Prostate gland (tissue), 2 donors: ENCODE measurements around the gene PCP2. TPM values are rescaled to one million over a fixed set of nuclear protein-coding genes. Genes with fewer than 3 reads are reported as not detected.

Source experiments
- DNase-seq: peaks from one replicate; pipeline ENCODE4 v3.0.0-alpha.2; 2019; ENCODE audit warnings: low spot score
- H3K27ac ChIP-seq, 2 donors: fragments of 200-600 bp; sonication (generic); 2 replicates each; pipeline ENCODE4 v1.5.1; 2017 to 2019
- H3K27me3 ChIP-seq: fragments of 200-600 bp; sonication (generic); replicated peaks from 2 replicates; pipeline ENCODE4 v1.5.1; 2019; ENCODE audit not compliant: insufficient read depth
- H3K36me3 ChIP-seq, 2 donors: fragments of 200-600 bp; sonication (generic); 1 replicate in 1 of 2; 2 replicates in 1 of 2; pipeline versions ENCODE4 v1.5.1 to v1.8.1; 2017 to 2019
- H3K4me1 ChIP-seq: fragments of 200-600 bp; sonication (generic); replicated peaks from 2 replicates; pipeline ENCODE4 v1.5.1; 2019
- H3K4me3 ChIP-seq, 2 donors: fragments of 200-600 bp; sonication (generic); 2 replicates each; pipeline ENCODE4 v1.5.1; 2017 to 2019
- H3K9me3 ChIP-seq: fragments of 200-600 bp; sonication (generic); 2 replicates; pipeline ENCODE4 v1.5.1; 2017
- CTCF ChIP-seq, 4 experiments: fragments of 200-600 bp in 2 of 4; fragments of 450-650 bp in 2 of 4; sonication (generic) in 2 of 4; IDR thresholded peaks; 1 replicate in 3 of 4; 2 replicates in 1 of 4; pipeline ENCODE4 v1.5.1; 2016 to 2019; ENCODE audit warnings: antibody characterized with exemption in 4 of 4, mild to moderate bottlenecking in 2 of 4, moderate library complexity in 2 of 4
- POLR2A ChIP-seq: fragments of 450-650 bp; IDR thresholded peaks from one replicate; pipeline ENCODE4 v1.6.1; 2016; ENCODE audit warnings: antibody characterized with exemption, mild to moderate bottlenecking
- POLR2AphosphoS5 ChIP-seq: sonication (generic); formaldehyde crosslinking; IDR thresholded peaks from one replicate; pipeline ENCODE4 v1.6.1; 2017; ENCODE audit warnings: antibody characterized with exemption
- WGBS: methylation state at CpG from one replicate; pipeline ENCODE4 v1.1.5; 2018; 5-methylcytosine and 5-hydroxymethylcytosine counted together
- intact Hi-C: fragments of 100-400 bp; cut with DNase I; formaldehyde crosslinking; loops from one replicate; pipeline ENCODE4 v1.14.2; 2022
- microRNA-seq: library from miRNA; unstranded; fragments of <30 nt; microRNA quantifications from one replicate; pipeline ENCODE4, GENCODE V29; 2016
- small RNA-seq, 2 donors: library from RNA; depleted of rRNA; stranded (forward); fragments of <200 nt; gene quantifications; one replicate each; pipeline ENCODE3, GENCODE V24; 2016
- total RNA-seq, 2 donors: library from RNA; depleted of rRNA; stranded (reverse); fragments of >200 nt; gene quantifications; one replicate each; pipeline ENCODE4 v1.1.0, GENCODE V29; 2016

Gene PCP2
- total RNA-seq, 2 donors from 2014 or later = 1.8 to 10.2 TPM

- Histone ChIP-seq H3K9me3 (no peaks in the 10 kb centered on the region), H3K36me3 (no peaks in the 10 kb centered on the region), H3K4me3 (no peak overlapping the region), H3K27me3 (no peaks in the 10 kb centered on the region), H3K27ac (no peak overlapping the region), H3K4me1 (peaks cover 4% of the 10 kb centered on the region)
- 87% methylated on average over 7 of the region's 7 CpGs for WGBS
- intact Hi-C loops = no loop called here
- TF ChIP-seq POLR2AphosphoS5 (no peak), POLR2A (no peak), CTCF (IDR thresholded peaks at IDR 0.05) (no peak)
- no peak for DNase-seq
Measured at GRCh38 chr19:7589822-7590221, 43.7 kb downstream of the PCP2 start.

- Histone ChIP-seq H3K36me3 (no peaks in the 10 kb centered on the region), H3K4me3 (no peak overlapping the region), H3K4me1 (no peaks in the 10 kb centered on the region), H3K27me3 (no peaks in the 10 kb centered on the region), H3K27ac (no peak overlapping the region), H3K9me3 (no peaks in the 10 kb centered on the region)
- WGBS = 49% methylated on average over 11 of the region's 11 CpGs
- no peak for TF ChIP-seq CTCF (IDR thresholded peaks at IDR 0.05)
- no peak for TF ChIP-seq POLR2A
- no peak for TF ChIP-seq POLR2AphosphoS5
- DNase-seq = no peak
- intact Hi-C loops = no loop called here
Measured at GRCh38 chr19:7582446-7582845, 51.1 kb downstream of the PCP2 start.

Small RNAs within 50 kb of the gene (microRNA-seq; reads per million reads assigned to microRNA genes)
- gene MIR6792 = not detected

Small RNAs within 50 kb of the gene (small RNA-seq; reads per million reads assigned to genes)
- gene MIR6792 = 0 reads per million in 2 donors

Other genes with a start within 250 kb of the PCP2 start
- gene PEX11G, start 144.7 kb downstream of the PCP2 start, total RNA-seq = 10 to 100 TPM; 13.1 to 17.4 TPM
- gene ZNF358, start 117.6 kb downstream of the PCP2 start, total RNA-seq = 100 to 1,000 TPM; 104 to 116 TPM
- gene MCOLN1, start 111.1 kb downstream of the PCP2 start, total RNA-seq = 10 to 100 TPM; 13.4 to 24.8 TPM
- 10 to 100 TPM; 74.6 to 75.2 TPM for gene PNPLA6, start 98.0 kb downstream of the PCP2 start, total RNA-seq
- 10 to 100 TPM; 40.4 to 90.9 TPM for gene CAMSAP3, start 37.9 kb downstream of the PCP2 start, total RNA-seq
- gene XAB2, start 4.2 kb downstream of the PCP2 start, total RNA-seq = 100 to 1,000 TPM in 1 of 2 donors, 10 to 100 TPM in 1; 53.6 to 115 TPM
- gene PET100, start 3.9 kb downstream of the PCP2 start, total RNA-seq = 10 to 100 TPM in 1 of 2 donors, 1 to 10 TPM in 1; 7.7 to 60.4 TPM
- 100 to 1,000 TPM in 1 of 2 donors, 10 to 100 TPM in 1; 83.1 to 128 TPM for gene STXBP2, start 3.4 kb upstream of the PCP2 start, total RNA-seq
- not detected for gene RETN, start 35.3 kb upstream of the PCP2 start, total RNA-seq
- under 1 TPM in 1 of 2 donors, not detected in 1; 0.28 TPM for gene MCEMP1, start 43.4 kb upstream of the PCP2 start, total RNA-seq
- 100 to 1,000 TPM; 105 to 150 TPM for gene TRAPPC5, start 47.1 kb upstream of the PCP2 start, total RNA-seq
- 1 to 10 TPM in 1 of 2 donors, not detected in 1; 1.5 TPM for gene FCER2, start 68.4 kb upstream of the PCP2 start, total RNA-seq
- gene CLEC4G, start 98.4 kb upstream of the PCP2 start, total RNA-seq = under 1 TPM in 1 of 2 donors, not detected in 1; 0.57 TPM
- 1 to 10 TPM in 1 of 2 donors, under 1 TPM in 1; 0.97 to 1.2 TPM for gene CD209, start 113.8 kb upstream of the PCP2 start, total RNA-seq
- gene CLEC4M, start 129.5 kb upstream of the PCP2 start, total RNA-seq = 10 to 100 TPM in 1 of 2 donors, not detected in 1; 11.0 TPM
- gene EVI5L, start 196.5 kb upstream of the PCP2 start, total RNA-seq = 10 to 100 TPM; 24.0 to 25.7 TPM
- 1 to 10 TPM; 2.2 to 4.2 TPM for gene PRR36, start 240.7 kb upstream of the PCP2 start, total RNA-seq